Peyer's patch (tissue), 4 donors: ENCODE results near the gene PKD1. TPM values are rescaled to one million over a fixed set of nuclear protein-coding genes. Genes with fewer than 3 reads are reported as not detected.

Source experiments
- DNase-seq, 3 donors: peaks; one replicate each; pipeline ENCODE4 v3.0.0-alpha.2; 2017 to 2019
- H3K27ac ChIP-seq, 4 donors: fragments of 200-600 bp; sonication (generic); one replicate each; pipeline ENCODE4 v1.5.1; 2016 to 2019
- H3K27me3 ChIP-seq, 2 donors: fragments of 200-600 bp; sonication (generic); one replicate each; pipeline ENCODE4 v1.5.1; 2019
- H3K36me3 ChIP-seq, 3 donors: fragments of 200-600 bp; sonication (generic); one replicate each; pipeline ENCODE4 v1.5.1; 2016 to 2019
- H3K4me1 ChIP-seq, 4 donors: fragments of 200-600 bp; sonication (generic); one replicate each; pipeline ENCODE4 v1.5.1; 2016 to 2019
- H3K4me3 ChIP-seq, 4 donors: fragments of 200-600 bp; sonication (generic); 1 replicate in 3 of 4; 2 replicates in 1 of 4; pipeline ENCODE4 v1.5.1; 2016 to 2019; ENCODE audit warnings: mild to moderate bottlenecking in 1 of 4
- H3K9me3 ChIP-seq, 4 donors: fragments of 200-600 bp; sonication (generic); one replicate each; pipeline ENCODE4 v1.5.1; 2016 to 2019; ENCODE audit warnings: mild to moderate bottlenecking in 1 of 4
- POLR2A ChIP-seq, 2 donors: fragments of 450-650 bp; IDR thresholded peaks; one replicate each; pipeline ENCODE4 v1.5.1; 2017; ENCODE audit warnings: antibody characterized with exemption in 2 of 2, mild to moderate bottlenecking in 2 of 2, moderate library complexity in 2 of 2
- total RNA-seq, 4 donors: library from RNA; depleted of rRNA; stranded (reverse); fragments of >200 nt; gene quantifications; one replicate each; pipeline ENCODE4 v1.1.0, GENCODE V29; 2016
- TF ChIP-seq, protein P1 (sequence below), 6 experiments: fragments of 450-650 bp in 4 of 6; fragments of 200-600 bp in 2 of 6; sonication (generic) in 1 of 6; IDR thresholded peaks; one replicate each; pipeline ENCODE4 v1.5.1; 2017 to 2019; ENCODE audit warnings: antibody characterized with exemption in 6 of 6, mild to moderate bottlenecking in 3 of 6, moderate library complexity in 1 of 6

The PKD1 gene
- total RNA-seq, 4 donors from 2014 or later = 64.6 to 305 (median 188) TPM

DNA sequence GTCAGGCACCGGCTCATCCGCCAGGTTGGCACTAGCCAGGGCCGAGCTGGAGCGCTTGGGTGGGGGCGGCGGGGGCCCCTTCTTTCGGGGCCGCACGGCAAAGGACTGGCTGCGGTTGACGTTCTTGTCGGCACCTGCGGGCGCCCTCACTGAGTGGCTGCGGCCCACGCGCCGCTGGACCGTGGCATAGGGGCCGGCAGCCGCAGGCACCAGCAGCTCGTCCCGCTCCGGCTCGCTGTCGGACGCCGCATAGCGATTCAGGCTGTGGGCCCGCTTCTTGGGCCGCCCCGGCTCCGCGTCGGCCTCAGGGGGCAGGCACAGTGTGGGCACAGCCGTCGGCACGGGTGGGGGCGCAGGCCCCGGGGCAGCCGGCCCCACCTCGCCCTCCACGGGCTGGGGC is 44.8 kb upstream of the PKD1 start:
- no peak for DNase-seq
- Histone ChIP-seq H3K4me3 (no peak overlapping the region), H3K36me3 (peaks cover 0 to 31% (median 0%) of the 10 kb centered on the region in 3 donors), H3K4me1 (no peaks in the 10 kb centered on the region), H3K9me3 (no peaks in the 10 kb centered on the region), H3K27ac (no peak overlapping the region), H3K27me3 (no peaks in the 10 kb centered on the region)
- no peak for TF ChIP-seq POLR2A (IDR thresholded peaks at IDR 0.05)
- TF ChIP-seq, protein P1, sequence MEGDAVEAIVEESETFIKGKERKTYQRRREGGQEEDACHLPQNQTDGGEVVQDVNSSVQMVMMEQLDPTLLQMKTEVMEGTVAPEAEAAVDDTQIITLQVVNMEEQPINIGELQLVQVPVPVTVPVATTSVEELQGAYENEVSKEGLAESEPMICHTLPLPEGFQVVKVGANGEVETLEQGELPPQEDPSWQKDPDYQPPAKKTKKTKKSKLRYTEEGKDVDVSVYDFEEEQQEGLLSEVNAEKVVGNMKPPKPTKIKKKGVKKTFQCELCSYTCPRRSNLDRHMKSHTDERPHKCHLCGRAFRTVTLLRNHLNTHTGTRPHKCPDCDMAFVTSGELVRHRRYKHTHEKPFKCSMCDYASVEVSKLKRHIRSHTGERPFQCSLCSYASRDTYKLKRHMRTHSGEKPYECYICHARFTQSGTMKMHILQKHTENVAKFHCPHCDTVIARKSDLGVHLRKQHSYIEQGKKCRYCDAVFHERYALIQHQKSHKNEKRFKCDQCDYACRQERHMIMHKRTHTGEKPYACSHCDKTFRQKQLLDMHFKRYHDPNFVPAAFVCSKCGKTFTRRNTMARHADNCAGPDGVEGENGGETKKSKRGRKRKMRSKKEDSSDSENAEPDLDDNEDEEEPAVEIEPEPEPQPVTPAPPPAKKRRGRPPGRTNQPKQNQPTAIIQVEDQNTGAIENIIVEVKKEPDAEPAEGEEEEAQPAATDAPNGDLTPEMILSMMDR (IDR thresholded peaks at IDR 0.05) = no peak

GRCh38 chr16:2179576-2179975 is 43.9 kb upstream of the PKD1 start:
- peaks cover 0 to 40% (median 0%) of the 10 kb centered on the region in 3 donors for H3K36me3 ChIP-seq
- no peaks in the 10 kb centered on the region for H3K4me1 ChIP-seq
- TF ChIP-seq POLR2A (IDR thresholded peaks at IDR 0.05) = no peak
- TF ChIP-seq, protein P1 (IDR thresholded peaks at IDR 0.05) = no peak
- no peak overlapping the region for H3K27ac ChIP-seq
- no peaks in the 10 kb centered on the region for H3K27me3 ChIP-seq
- no peak for DNase-seq
- no peak overlapping the region for H3K4me3 ChIP-seq
- H3K9me3 ChIP-seq = no peaks in the 10 kb centered on the region

GRCh38 chr16:2179107-2179501 is 43.4 kb upstream of the PKD1 start:
- no peaks in the 10 kb centered on the region for H3K9me3 ChIP-seq
- H3K4me1 ChIP-seq = no peaks in the 10 kb centered on the region
- TF ChIP-seq, protein P1 (IDR thresholded peaks at IDR 0.05) = no peak
- TF ChIP-seq POLR2A (IDR thresholded peaks at IDR 0.05) = no peak
- peaks cover 0 to 44% (median 0%) of the 10 kb centered on the region in 3 donors for H3K36me3 ChIP-seq
- DNase-seq = no peak
- no peak overlapping the region for H3K27ac ChIP-seq
- no peaks in the 10 kb centered on the region for H3K27me3 ChIP-seq
- H3K4me3 ChIP-seq = no peak overlapping the region

DNA sequence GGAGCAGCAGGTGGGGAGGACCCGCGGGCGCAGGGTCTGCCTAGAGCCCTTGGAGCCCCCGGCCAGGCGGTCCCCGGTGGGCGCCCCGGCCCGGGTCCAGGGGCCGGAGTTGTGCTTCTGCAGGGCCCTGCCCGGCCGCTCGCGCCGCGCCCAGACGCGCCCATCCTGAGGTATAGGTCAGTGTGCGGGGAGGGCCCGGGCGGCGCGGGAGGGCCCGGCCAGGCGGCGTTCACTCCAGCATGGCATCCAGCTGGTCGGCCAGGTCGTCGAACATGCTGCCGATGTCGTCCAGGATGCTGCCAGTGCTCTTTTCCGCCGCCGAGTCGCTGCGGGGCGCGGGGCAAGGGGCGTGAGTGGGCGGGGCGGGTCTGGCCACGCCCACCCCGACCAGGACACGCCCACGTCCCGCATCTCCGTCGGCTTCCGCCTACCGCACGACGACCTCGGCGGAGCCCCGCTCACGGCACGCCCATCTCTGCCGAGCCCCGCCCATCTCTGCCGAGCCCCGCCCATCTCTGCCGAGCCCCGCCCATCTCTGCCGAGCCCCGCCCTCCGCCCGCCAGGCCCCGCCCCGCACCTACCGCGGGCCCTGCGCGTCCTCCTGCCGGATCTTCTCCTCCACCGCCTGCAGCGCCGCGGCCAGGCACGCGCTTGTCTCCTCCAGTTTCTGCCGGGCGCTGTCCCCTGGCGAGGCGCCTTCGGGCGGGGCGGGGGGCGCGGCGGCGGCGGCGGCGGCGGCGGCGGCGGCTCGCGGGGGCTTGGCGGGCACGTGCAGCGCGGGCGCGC is 42.8 kb upstream of the PKD1 start:
- H3K27ac ChIP-seq = no peak overlapping the region
- no peaks in the 10 kb centered on the region for H3K27me3 ChIP-seq
- H3K4me3 ChIP-seq = no peak overlapping the region
- peaks cover 0 to 50% (median 0%) of the 10 kb centered on the region in 3 donors for H3K36me3 ChIP-seq
- TF ChIP-seq, protein P1 (IDR thresholded peaks at IDR 0.05) = no peak
- TF ChIP-seq POLR2A (IDR thresholded peaks at IDR 0.05) = no peak
- H3K4me1 ChIP-seq = no peaks in the 10 kb centered on the region
- no peak for DNase-seq
- no peaks in the 10 kb centered on the region for H3K9me3 ChIP-seq

DNA sequence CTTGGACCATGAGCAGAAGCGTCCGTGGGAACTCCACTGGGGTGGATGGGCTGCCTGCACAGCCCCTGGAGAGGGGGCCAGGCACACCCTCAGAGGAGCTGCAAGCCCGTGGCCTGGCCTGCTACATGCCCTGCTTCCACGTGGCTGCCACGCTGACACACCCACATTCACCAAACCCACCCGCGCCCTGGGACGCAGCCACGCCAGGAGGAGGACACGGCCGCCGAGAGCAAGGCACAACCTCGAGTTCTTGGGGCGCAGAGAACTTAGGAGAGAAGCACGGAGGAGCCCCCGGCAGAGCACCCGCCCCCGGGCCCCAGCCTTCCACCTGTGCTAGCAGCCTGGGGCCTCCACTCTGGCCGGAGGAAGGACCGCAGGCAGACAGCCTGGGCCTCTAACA is 41.9 kb upstream of the PKD1 start:
- no peak overlapping the region for H3K4me3 ChIP-seq
- H3K36me3 ChIP-seq = peaks cover 0 to 60% (median 0%) of the 10 kb centered on the region in 3 donors
- H3K9me3 ChIP-seq = no peaks in the 10 kb centered on the region
- DNase-seq = no peak
- H3K4me1 ChIP-seq = no peaks in the 10 kb centered on the region
- no peaks in the 10 kb centered on the region for H3K27me3 ChIP-seq
- H3K27ac ChIP-seq = no peak overlapping the region
- TF ChIP-seq POLR2A (IDR thresholded peaks at IDR 0.05) = no peak
- TF ChIP-seq, protein P1 (IDR thresholded peaks at IDR 0.05) = no peak
